Measurements from ENCODE around the gene FAM111A. TPM values are rescaled to one million over a fixed set of nuclear protein-coding genes. Genes with fewer than 3 reads are reported as not detected.

Gene FAM111A
- total and polyA plus RNA-seq, 9 donors = 10.6 to 26.5 (median 20.4) TPM

DNA sequence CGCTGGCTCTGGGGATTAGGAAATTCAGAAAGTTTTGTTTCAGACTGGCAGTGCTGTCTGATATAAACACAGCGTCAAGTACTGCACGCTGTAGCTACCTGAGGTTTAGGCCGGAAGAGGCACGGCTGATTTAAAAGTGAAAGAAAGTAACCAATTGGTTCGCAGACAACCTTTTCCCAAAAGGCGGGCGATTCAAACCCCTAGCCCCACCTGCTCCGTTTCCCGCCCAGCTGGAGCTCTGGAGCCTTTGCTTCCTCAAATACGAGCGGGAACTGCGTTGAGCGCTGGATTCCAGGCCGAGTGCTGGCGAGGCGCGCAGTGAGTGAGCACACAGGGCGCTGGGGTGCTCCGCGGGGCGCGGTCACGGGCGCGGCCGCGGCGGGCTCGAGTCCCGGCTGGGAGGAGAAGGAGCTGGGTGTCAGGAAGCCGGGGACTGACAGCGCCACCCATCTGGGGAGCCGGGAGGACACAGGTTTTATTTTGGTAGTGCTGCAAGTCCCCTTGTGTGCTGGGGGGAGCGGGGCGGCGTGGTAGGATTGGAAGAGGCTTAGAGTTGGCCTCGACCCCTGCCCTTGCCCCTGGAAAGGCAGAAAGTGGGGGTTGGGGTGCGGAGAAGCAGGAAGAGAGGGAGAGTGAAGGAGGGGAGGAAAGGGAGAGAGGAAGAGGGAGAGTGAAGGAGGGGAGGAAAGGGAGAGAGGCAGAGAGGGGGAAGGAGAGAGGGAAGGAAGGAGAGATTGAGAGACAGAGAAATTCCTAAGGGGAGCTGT is 2.1 kb downstream of the FAM111A start:
- peak; percentile 78 to 86 (median 81) for DNase-seq
- TF ChIP-seq CTCF (IDR thresholded peaks at IDR 0.05) (no peak), EP300 (IDR thresholded peaks at IDR 0.05) (no peak), POLR2A (IDR thresholded peaks at IDR 0.05) (no peak)
- no peaks in the 10 kb centered on the region for H3K9me3 ChIP-seq
- intact Hi-C loops (cut with DNase I) = no loop called here
- H3K27me3 ChIP-seq = no peaks in the 10 kb centered on the region
- H3K27ac ChIP-seq = peak overlapping the region; percentile 38 to 87
- peaks cover 6% of the 10 kb centered on the region for H3K4me1 ChIP-seq (ENCODE audit: insufficient read depth)
- H3K36me3 ChIP-seq = no peaks in the 10 kb centered on the region
- 1 to 2% (median 2%) methylated on average over 39 of the region's 39 CpGs for whole genome bisulfite sequencing, 3 donors
- peak overlapping the region; percentile 43 for H3K4me3 ChIP-seq

GRCh38 chr11:59145534-59145933 is 2.9 kb downstream of the FAM111A start:
- Histone ChIP-seq H3K36me3 (no peaks in the 10 kb centered on the region), H3K9me3 (no peaks in the 10 kb centered on the region), H3K27me3 (no peaks in the 10 kb centered on the region), H3K4me3 (no peak overlapping the region), H3K4me1 (ENCODE audit: insufficient read depth) (peaks cover 6% of the 10 kb centered on the region), H3K27ac (no peak overlapping the region)
- TF ChIP-seq CTCF (IDR thresholded peaks at IDR 0.05) (no peak), POLR2A (IDR thresholded peaks at IDR 0.05) (no peak), EP300 (IDR thresholded peaks at IDR 0.05) (no peak)
- DNase-seq = no peak
- WGBS, 3 donors = 57 to 69% (median 59%) methylated on average over 4 of the region's 4 CpGs
- intact Hi-C loops (cut with DNase I) = no loop called here

- H3K4me3 ChIP-seq = no peak overlapping the region
Measured at GRCh38 chr11:59151761-59152160, 9.1 kb downstream of the FAM111A start.

DNA sequence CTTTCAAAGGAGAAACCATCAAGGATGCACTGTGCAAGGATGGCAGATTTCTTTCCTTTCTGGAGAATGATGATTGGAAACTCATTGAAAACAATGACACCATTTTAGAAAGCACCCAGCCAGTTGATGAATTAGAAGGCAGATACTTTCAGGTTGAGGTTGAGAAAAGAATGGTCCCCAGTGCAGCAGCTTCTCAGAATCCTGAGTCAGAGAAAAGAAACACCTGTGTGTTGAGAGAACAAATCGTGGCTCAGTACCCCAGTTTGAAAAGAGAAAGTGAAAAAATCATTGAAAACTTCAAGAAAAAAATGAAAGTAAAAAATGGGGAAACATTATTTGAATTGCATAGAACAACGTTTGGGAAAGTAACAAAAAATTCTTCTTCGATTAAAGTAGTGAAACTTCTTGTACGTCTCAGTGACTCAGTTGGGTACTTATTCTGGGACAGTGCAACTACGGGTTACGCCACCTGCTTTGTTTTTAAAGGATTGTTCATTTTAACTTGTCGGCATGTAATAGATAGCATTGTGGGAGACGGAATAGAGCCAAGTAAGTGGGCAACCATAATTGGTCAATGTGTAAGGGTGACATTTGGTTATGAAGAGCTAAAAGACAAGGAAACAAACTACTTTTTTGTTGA is 9.8 kb downstream of the FAM111A start:
- WGBS, 3 donors = 89 to 96% (median 93%) methylated on average over 8 of the region's 8 CpGs
- no peaks in the 10 kb centered on the region for H3K36me3 ChIP-seq
- H3K27me3 ChIP-seq = no peaks in the 10 kb centered on the region
- H3K9me3 ChIP-seq = no peaks in the 10 kb centered on the region
- no peak for DNase-seq
- no peaks in the 10 kb centered on the region for H3K4me1 ChIP-seq (ENCODE audit: insufficient read depth)
- TF ChIP-seq CTCF (IDR thresholded peaks at IDR 0.05) (no peak), EP300 (IDR thresholded peaks at IDR 0.05) (no peak), POLR2A (IDR thresholded peaks at IDR 0.05) (no peak)
- no peak overlapping the region for H3K27ac ChIP-seq
- H3K4me3 ChIP-seq = no peak overlapping the region
- intact Hi-C loops (cut with DNase I) = no loop called here

More at GRCh38 chr11:59151761-59152160, 9.1 kb downstream of the FAM111A start:
- WGBS, 3 donors = 97 to 98% (median 97%) methylated on average over 1 of the region's 1 CpG
- TF ChIP-seq CTCF (IDR thresholded peaks at IDR 0.05) = no peak
- TF ChIP-seq EP300 (IDR thresholded peaks at IDR 0.05) = no peak
- no peak for TF ChIP-seq POLR2A (IDR thresholded peaks at IDR 0.05)
- Histone ChIP-seq H3K27me3 (no peaks in the 10 kb centered on the region), H3K4me1 (ENCODE audit: insufficient read depth) (no peaks in the 10 kb centered on the region), H3K27ac (no peak overlapping the region), H3K9me3 (no peaks in the 10 kb centered on the region), H3K36me3 (no peaks in the 10 kb centered on the region)
- intact Hi-C loops (cut with DNase I) = no loop called here
- DNase-seq = no peak

All from ovary (tissue), 9 donors.